Osteoblast (primary cell): ENCODE measurements around the gene GNAQ. TPM values are rescaled to one million over a fixed set of nuclear protein-coding genes. Genes with fewer than 3 reads are reported as not detected.

Source experiments
- DNase-seq: peaks from one replicate; pipeline ENCODE4 v3.0.0; 2011; ENCODE audit warnings: low spot score, mixed read lengths; ENCODE audit not compliant: insufficient read length; ENCODE audit errors: missing footprints
- H2AFZ ChIP-seq: 2 replicates; pipeline ENCODE4 v1.6.0; 2011; ENCODE audit warnings: mild to moderate bottlenecking, low read length
- H3K27ac ChIP-seq: 2 replicates; pipeline ENCODE4 v1.5.1; 2011; ENCODE audit warnings: mild to moderate bottlenecking, low read depth, low read length, moderate library complexity
- H3K27me3 ChIP-seq: 2 replicates; pipeline ENCODE4 v1.6.0; 2012; ENCODE audit warnings: mild to moderate bottlenecking, control low read depth, inconsistent platforms, low read length, moderate library complexity; ENCODE audit not compliant: insufficient read depth
- H3K36me3 ChIP-seq: 2 replicates; pipeline ENCODE4 v1.5.1; 2011; ENCODE audit warnings: mild to moderate bottlenecking, low read length, control low read depth, moderate library complexity; ENCODE audit not compliant: insufficient read depth
- H3K4me1 ChIP-seq: 2 replicates; pipeline ENCODE4 v1.5.1; 2011; ENCODE audit warnings: mild to moderate bottlenecking, low read length, control low read depth, moderate library complexity; ENCODE audit not compliant: insufficient read depth
- H3K4me2 ChIP-seq: 2 replicates; pipeline ENCODE4 v1.6.0; 2011; ENCODE audit warnings: mild to moderate bottlenecking, low read length; ENCODE audit not compliant: insufficient read depth
- H3K4me3 ChIP-seq: fragments of 200-600 bp; sonication (generic); 3 replicates; pipeline ENCODE4 v1.5.1; 2012; ENCODE audit warnings: mild to moderate bottlenecking, low read length, inconsistent platforms; ENCODE audit not compliant: insufficient read depth
- H3K79me2 ChIP-seq: 2 replicates; pipeline ENCODE4 v1.6.0; 2012; ENCODE audit warnings: mild to moderate bottlenecking, low read length, control low read depth, inconsistent platforms; ENCODE audit not compliant: insufficient read depth
- H3K9me3 ChIP-seq: 2 replicates; pipeline ENCODE4 v1.5.1; 2011; ENCODE audit warnings: low read depth, low read length, control low read depth
- H4K20me1 ChIP-seq: 2 replicates; pipeline ENCODE4 v1.6.0; 2012; ENCODE audit warnings: mild to moderate bottlenecking, low read length, control low read depth; ENCODE audit not compliant: insufficient read depth
- total RNA-seq: library from RNA; depleted of rRNA; stranded (reverse); fragments of >200 nt; gene quantifications from 2 replicates; pipeline ENCODE4 v1.2.3, GENCODE V29; 2012
- TF ChIP-seq, protein P1 (sequence below): IDR thresholded peaks from 2 replicates; pipeline ENCODE4 v1.5.1; 2011; ENCODE audit warnings: mild to moderate bottlenecking, low read depth, low read length, moderate library complexity; ENCODE audit errors: extremely low read depth

Gene GNAQ
- total RNA-seq, 1 donor = 64.8 TPM

DNA sequence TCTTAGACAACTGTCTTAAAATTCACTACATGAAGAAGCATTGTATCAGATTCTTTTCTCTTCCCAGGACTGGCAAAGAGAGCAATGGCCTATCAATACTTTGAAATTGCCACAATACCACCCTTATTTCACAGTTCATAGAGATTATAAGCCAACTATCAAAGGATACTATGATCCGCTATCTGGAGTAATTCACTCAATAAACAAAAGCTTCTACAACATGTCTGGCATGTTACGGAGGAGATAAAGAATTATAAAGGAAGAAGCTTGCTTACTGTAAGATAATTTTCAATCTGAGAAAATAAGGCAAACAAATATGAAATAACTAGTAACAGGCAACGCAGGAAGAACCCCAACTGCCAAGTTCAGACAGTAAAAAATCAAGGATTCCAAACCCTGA, 114.8 kb downstream of the GNAQ start:
- Histone ChIP-seq H3K79me2 (peaks cover 53% of the 10 kb centered on the region), H3K4me1 (peaks cover 18% of the 10 kb centered on the region), H3K27ac (no peak overlapping the region)

DNA sequence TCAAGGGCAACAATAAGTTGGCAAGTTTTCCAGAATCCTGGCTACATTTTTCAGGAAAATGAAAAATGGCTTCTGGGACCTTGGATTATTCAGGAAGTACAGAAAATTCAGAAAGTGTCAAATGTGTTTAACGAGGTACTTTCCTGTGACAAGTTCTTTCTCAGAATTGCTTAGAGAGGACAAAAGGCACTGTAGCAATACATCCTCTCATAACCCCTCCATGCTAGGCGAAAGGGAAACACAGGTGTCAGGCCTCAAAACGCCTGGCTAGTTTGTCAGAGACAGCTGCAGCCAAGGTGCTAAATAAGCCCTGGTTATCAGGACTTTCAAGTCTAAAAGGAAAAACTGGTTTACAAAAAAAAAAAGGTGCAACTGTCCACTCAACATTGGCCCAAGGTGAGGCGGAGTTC, 115.2 kb downstream of the GNAQ start:
- H3K4me3 ChIP-seq = no peak overlapping the region

More for the DNA sequence above, 114.8 kb downstream of the GNAQ start:
- DNase-seq = no peak
- Histone ChIP-seq H4K20me1 (no peaks in the 10 kb centered on the region), H3K36me3 (peaks cover 3% of the 10 kb centered on the region), H3K27me3 (no peaks in the 10 kb centered on the region), H3K4me3 (no peak overlapping the region), H2AFZ (no peak overlapping the region), H3K9me3 (no peaks in the 10 kb centered on the region), H3K4me2 (no peak overlapping the region)
- TF ChIP-seq, protein P1, sequence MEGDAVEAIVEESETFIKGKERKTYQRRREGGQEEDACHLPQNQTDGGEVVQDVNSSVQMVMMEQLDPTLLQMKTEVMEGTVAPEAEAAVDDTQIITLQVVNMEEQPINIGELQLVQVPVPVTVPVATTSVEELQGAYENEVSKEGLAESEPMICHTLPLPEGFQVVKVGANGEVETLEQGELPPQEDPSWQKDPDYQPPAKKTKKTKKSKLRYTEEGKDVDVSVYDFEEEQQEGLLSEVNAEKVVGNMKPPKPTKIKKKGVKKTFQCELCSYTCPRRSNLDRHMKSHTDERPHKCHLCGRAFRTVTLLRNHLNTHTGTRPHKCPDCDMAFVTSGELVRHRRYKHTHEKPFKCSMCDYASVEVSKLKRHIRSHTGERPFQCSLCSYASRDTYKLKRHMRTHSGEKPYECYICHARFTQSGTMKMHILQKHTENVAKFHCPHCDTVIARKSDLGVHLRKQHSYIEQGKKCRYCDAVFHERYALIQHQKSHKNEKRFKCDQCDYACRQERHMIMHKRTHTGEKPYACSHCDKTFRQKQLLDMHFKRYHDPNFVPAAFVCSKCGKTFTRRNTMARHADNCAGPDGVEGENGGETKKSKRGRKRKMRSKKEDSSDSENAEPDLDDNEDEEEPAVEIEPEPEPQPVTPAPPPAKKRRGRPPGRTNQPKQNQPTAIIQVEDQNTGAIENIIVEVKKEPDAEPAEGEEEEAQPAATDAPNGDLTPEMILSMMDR = no peak

DNA sequence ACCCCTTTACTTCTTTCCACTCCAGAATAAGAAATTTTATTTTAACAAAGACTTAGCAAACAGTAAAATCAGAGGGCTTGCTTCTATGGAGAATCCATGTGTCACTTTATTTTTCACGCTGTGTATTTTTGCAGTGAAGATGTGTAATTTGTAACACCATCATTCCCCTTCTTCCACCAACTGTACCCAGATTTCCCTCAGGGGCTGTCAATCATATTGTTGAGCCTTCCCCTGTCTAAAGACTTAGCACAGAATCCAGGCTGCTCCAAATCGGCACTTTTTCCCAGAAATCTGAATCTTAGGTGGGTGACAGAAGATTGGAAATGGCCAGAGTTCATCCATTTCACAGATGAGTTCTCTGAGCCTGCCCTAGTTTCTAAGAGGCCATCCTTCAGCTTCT, 115.9 kb downstream of the GNAQ start:
- Histone ChIP-seq H3K27ac (no peak overlapping the region), H3K36me3 (peaks cover 3% of the 10 kb centered on the region), H3K27me3 (no peaks in the 10 kb centered on the region), H3K79me2 (peaks cover 60% of the 10 kb centered on the region), H3K9me3 (no peaks in the 10 kb centered on the region), H4K20me1 (no peaks in the 10 kb centered on the region), H3K4me2 (no peak overlapping the region), H2AFZ (no peak overlapping the region), H3K4me3 (no peak overlapping the region), H3K4me1 (peaks cover 18% of the 10 kb centered on the region)
- TF ChIP-seq, protein P1 = no peak
- DNase-seq = no peak

More for the DNA sequence above, 115.2 kb downstream of the GNAQ start:
- no peak overlapping the region for H2AFZ ChIP-seq
- H3K79me2 ChIP-seq = peaks cover 57% of the 10 kb centered on the region
- peaks cover 18% of the 10 kb centered on the region for H3K4me1 ChIP-seq
- no peaks in the 10 kb centered on the region for H4K20me1 ChIP-seq
- no peaks in the 10 kb centered on the region for H3K9me3 ChIP-seq
- H3K27me3 ChIP-seq = no peaks in the 10 kb centered on the region
- no peak overlapping the region for H3K27ac ChIP-seq
- H3K36me3 ChIP-seq = peaks cover 3% of the 10 kb centered on the region
- H3K4me2 ChIP-seq = no peak overlapping the region
- TF ChIP-seq, protein P1 = no peak
- DNase-seq = no peak

DNA sequence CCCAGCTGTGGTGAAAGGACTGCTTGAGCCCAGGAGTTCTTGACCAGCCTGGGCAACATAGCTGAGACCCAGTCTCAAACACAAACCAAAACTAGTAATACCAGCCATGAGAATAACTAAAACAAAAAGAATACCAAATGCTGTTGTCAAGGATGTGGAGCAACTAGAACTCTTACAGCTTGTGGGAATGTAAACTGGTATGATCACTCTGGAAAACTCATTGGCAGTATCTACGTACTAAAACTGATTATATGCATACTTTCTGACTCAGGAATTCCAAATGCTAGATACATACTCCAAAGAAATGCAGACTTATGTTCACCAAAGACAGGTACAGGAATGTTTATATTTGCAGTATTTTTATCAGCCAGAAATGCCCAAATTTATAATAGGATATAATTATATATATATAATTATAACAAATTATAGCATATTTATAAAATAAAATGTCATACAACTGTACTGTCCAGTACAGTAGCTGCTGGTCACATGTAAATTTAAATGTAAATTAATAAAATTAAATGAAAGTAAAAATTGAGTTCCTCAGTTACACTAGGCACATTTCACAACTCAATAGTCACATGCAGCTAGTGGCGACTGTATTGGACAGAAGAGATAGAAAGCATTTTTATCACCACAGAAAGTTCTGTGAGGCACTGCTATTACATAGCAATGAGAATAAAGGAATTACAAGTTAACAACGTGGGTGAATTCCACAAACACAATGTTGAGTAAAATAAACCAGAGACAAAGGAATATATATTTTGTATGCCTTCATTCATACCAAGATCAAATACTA, 118.5 kb downstream of the GNAQ start:
- Histone ChIP-seq H4K20me1 (no peaks in the 10 kb centered on the region), H3K4me2 (peak overlapping the region; percentile 63), H2AFZ (no peak overlapping the region), H3K36me3 (no peaks in the 10 kb centered on the region), H3K4me3 (no peak overlapping the region), H3K27me3 (no peaks in the 10 kb centered on the region), H3K4me1 (peaks cover 19% of the 10 kb centered on the region), H3K9me3 (no peaks in the 10 kb centered on the region), H3K27ac (peak overlapping the region; percentile 92), H3K79me2 (peaks cover 71% of the 10 kb centered on the region)
- no peak for DNase-seq
- TF ChIP-seq, protein P1 = no peak
